ENCODE measurements around the gene BLVRA.

DNA sequence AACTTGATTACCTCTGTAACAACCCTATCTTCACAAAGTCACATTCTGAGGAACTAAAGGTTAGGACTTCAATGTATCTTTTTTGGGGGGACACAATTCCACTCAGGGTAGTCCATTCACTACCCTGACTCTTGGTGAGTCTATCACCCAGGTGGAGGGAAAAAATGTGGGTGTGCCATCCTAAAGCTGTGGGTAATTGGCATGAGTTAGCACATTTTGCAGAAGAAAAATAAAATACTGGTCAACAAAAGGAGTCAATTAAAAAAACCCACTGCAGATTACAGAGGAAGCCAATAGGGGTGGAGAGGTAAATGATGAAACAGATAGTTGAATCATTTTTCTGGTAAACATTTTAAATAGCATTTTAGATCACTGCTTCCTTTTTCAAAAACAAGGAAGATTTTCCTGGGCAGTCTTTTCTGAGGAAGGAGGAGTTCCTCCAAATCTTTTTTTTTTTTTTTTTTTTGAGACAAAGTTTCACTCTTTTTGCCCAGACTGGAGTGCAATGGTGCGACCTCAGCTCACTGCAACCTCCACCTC lies 5.1 kb upstream of the BLVRA start:
- TF ChIP-seq, protein P1, sequence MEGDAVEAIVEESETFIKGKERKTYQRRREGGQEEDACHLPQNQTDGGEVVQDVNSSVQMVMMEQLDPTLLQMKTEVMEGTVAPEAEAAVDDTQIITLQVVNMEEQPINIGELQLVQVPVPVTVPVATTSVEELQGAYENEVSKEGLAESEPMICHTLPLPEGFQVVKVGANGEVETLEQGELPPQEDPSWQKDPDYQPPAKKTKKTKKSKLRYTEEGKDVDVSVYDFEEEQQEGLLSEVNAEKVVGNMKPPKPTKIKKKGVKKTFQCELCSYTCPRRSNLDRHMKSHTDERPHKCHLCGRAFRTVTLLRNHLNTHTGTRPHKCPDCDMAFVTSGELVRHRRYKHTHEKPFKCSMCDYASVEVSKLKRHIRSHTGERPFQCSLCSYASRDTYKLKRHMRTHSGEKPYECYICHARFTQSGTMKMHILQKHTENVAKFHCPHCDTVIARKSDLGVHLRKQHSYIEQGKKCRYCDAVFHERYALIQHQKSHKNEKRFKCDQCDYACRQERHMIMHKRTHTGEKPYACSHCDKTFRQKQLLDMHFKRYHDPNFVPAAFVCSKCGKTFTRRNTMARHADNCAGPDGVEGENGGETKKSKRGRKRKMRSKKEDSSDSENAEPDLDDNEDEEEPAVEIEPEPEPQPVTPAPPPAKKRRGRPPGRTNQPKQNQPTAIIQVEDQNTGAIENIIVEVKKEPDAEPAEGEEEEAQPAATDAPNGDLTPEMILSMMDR (conservative IDR thresholded peaks at IDR 0.05 in 1 of 2, IDR thresholded peaks at IDR 0.05 in 1 of 2; ENCODE audit: low read depth in 1 of 2, low read length in 2 of 2): no peak
- no peak for TF ChIP-seq EZH2 (IDR thresholded peaks at IDR 0.05; ENCODE audit: low read length, missing control alignments)
